GM23248 (cell line): Measurements from ENCODE around the gene CELSR1. TPM values are rescaled to one million over a fixed set of nuclear protein-coding genes. Genes with fewer than 3 reads are reported as not detected.

Experiments used
- DNase-seq: peaks from one replicate; pipeline ENCODE4 v3.0.0-alpha.2; 2015
- H2AFZ ChIP-seq: fragments of 200-600 bp; sonication (generic); 2 replicates; pipeline ENCODE4 v1.6.1; 2016; ENCODE audit warnings: antibody characterized with exemption
- H3F3A ChIP-seq: fragments of 200-600 bp; sonication (generic); 2 replicates; pipeline ENCODE4 v1.6.1; 2016; ENCODE audit warnings: mild to moderate bottlenecking, antibody characterized with exemption, mixed run types; ENCODE audit not compliant: insufficient read depth
- H3K27ac ChIP-seq: fragments of 200-600 bp; sonication (generic); 2 replicates; pipeline ENCODE4 v1.5.1; 2016; ENCODE audit warnings: mild to moderate bottlenecking
- H3K27me3 ChIP-seq: fragments of 200-600 bp; sonication (generic); replicated peaks from 2 replicates; pipeline ENCODE4 v1.6.1; 2016; ENCODE audit warnings: mild to moderate bottlenecking; ENCODE audit not compliant: insufficient read depth
- H3K36me3 ChIP-seq: fragments of 200-600 bp; sonication (generic); 2 replicates; pipeline ENCODE4 v1.6.1; 2016; ENCODE audit warnings: low read depth, mild to moderate bottlenecking
- H3K4me1 ChIP-seq: fragments of 200-600 bp; sonication (generic); 2 replicates; pipeline ENCODE4 v1.6.1; 2016; ENCODE audit warnings: mild to moderate bottlenecking; ENCODE audit not compliant: insufficient read depth
- H3K4me2 ChIP-seq: fragments of 200-600 bp; sonication (generic); one replicate; pipeline ENCODE4 v1.6.1; 2016; ENCODE audit warnings: mild to moderate bottlenecking; ENCODE audit not compliant: unreplicated experiment
- H3K4me3 ChIP-seq: fragments of 200-600 bp; sonication (generic); 2 replicates; pipeline ENCODE4 v1.5.1; 2016; ENCODE audit warnings: mild to moderate bottlenecking
- H3K79me2 ChIP-seq: fragments of 200-600 bp; sonication (generic); 2 replicates; pipeline ENCODE4 v1.6.1; 2016; ENCODE audit warnings: mild to moderate bottlenecking; ENCODE audit not compliant: insufficient read depth
- H3K9ac ChIP-seq: fragments of 200-600 bp; sonication (generic); 2 replicates; pipeline ENCODE4 v1.6.1; 2016; ENCODE audit warnings: mild to moderate bottlenecking
- H3K9me2 ChIP-seq: fragments of 200-600 bp; sonication (generic); 2 replicates; pipeline ENCODE4 v1.6.1; 2016; ENCODE audit warnings: mixed run types, mild to moderate bottlenecking, moderate library complexity; ENCODE audit not compliant: insufficient read depth
- H3K9me3 ChIP-seq: fragments of 200-600 bp; sonication (generic); one replicate; pipeline ENCODE4 v1.6.1; 2017; ENCODE audit warnings: low read depth
- H4K20me1 ChIP-seq: fragments of 200-600 bp; sonication (generic); 2 replicates; pipeline ENCODE4 v1.6.0; 2016; ENCODE audit not compliant: insufficient read depth
- EZH2 ChIP-seq: fragments of 200-600 bp; sonication (generic); IDR thresholded peaks from 2 replicates; pipeline ENCODE4 v1.6.1; 2018; ENCODE audit warnings: antibody characterized with exemption, mild to moderate bottlenecking; ENCODE audit not compliant: insufficient read depth, poor library complexity, severe bottlenecking
- EZH2phosphoT487 ChIP-seq: fragments of 200-600 bp; sonication (generic); IDR thresholded peaks from 2 replicates; pipeline ENCODE4 v1.6.1; 2018; ENCODE audit warnings: antibody characterized with exemption, moderate library complexity, mild to moderate bottlenecking, low read depth; ENCODE audit not compliant: insufficient read depth
- WGBS, 2 experiments: methylation state at CpG; one replicate each; pipeline ENCODE4 v1.1.6; 2015 to 2017; ENCODE audit warnings: low lambda C conversion rate in 2 of 2, low coverage in 1 of 2; ENCODE audit errors: missing lambda C conversion rate in 2 of 2; 5-methylcytosine and 5-hydroxymethylcytosine counted together
- in situ Hi-C: fragments of 300-500 bp; cut with MboI; formaldehyde crosslinking; loops from 2 replicates; pipeline ENCODE4 v1.15.0; 2020
- polyA plus RNA-seq: library from polyadenylated mRNA; unstranded; fragments of >200 nt; fragmentation: Nextera tagmentation; extraction: Ambion mirVana; gene quantifications from 2 replicates; pipeline ENCODE4 v1.2.1, GENCODE V29; 2016
- total RNA-seq: library from RNA; depleted of rRNA; stranded (reverse); fragments of >200 nt; shearing (Covaris generic); gene quantifications from 2 replicates; pipeline ENCODE4 v1.2.3, GENCODE V29; 2014

CELSR1 gene
- total and polyA plus RNA-seq, 2 experiments from 2014 or later: 0.23 to 0.54 TPM

DNA sequence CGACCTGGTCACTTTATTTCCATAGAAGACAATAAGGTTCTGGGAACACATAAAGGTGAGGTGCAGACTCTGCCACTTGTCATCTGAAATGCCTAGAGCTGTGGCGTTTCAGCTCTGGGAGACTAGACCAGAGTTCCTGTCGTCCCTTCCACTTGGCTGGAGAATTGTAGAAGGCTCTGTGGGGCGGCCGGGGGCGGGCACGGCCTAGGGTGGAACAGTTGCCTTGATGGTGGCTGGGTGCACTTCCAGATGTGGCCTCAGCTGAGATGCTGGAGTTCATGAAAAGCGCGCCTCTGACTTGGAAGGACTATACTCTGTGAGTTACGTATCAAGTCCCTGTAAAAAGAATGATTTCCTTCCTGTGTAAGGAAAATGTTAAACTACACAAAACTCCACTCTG lies 185.1 kb downstream of the CELSR1 start:
- Histone ChIP-seq H3K9me3 (no peaks in the 10 kb centered on the region), H3K4me3 (no peak overlapping the region), H2AFZ (no peak overlapping the region), H3K79me2 (no peaks in the 10 kb centered on the region; the same call in 1 of the 2 replicates), H3K36me3 (peaks cover 10% of the 10 kb centered on the region; the same call in 1 of the 2 replicates), H3F3A (no peaks in the 10 kb centered on the region), H3K27ac (no peak overlapping the region), H3K27me3 (no peaks in the 10 kb centered on the region), H3K9ac (no peak overlapping the region), H3K9me2 (no peaks in the 10 kb centered on the region), H4K20me1 (no peaks in the 10 kb centered on the region), H3K4me2 (no peak overlapping the region), H3K4me1 (no peaks in the 10 kb centered on the region)
- TF ChIP-seq EZH2phosphoT487 (no peak), EZH2 (no peak)
- 94 to 96% methylated on average over 10 of the region's 10 CpGs for WGBS, 2 experiments
- DNase-seq: no peak
- in situ Hi-C loops: loop anchor here (10.0 kb wide), 1 partner anchor 193 kb away; no protein-coding TSS in a partner anchor

DNA sequence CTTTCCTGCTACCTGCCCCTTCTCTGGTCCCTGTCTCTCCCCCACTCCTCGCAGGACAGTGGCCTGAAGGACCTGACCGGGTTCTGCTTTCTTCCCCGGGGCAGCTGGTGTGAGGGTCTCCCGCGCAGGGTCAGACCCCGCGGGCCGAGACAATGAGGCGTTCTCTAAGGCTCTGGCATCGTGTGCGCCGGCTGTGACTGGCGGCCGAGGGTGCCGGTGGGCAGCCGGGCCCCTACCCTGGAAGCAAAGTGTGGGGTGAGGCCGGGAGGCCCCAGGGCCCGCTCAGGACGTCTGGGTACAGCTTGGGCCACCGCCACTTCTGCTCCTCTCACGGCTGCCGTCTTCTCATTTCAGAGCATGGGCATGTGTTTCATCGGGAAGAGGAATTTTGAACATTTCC lies 185.7 kb downstream of the CELSR1 start:
- H3K9me3 ChIP-seq: no peaks in the 10 kb centered on the region
- H2AFZ ChIP-seq: no peak overlapping the region
- WGBS, 2 experiments: 91 to 95% methylated on average over 23 of the region's 23 CpGs
- peaks cover 10% of the 10 kb centered on the region; the same call in 1 of the 2 replicates for H3K36me3 ChIP-seq
- in situ Hi-C loops: loop anchor here (10.0 kb wide), 1 partner anchor 193 kb away; no protein-coding TSS in a partner anchor
- no peak overlapping the region for H3K27ac ChIP-seq
- H4K20me1 ChIP-seq: no peaks in the 10 kb centered on the region
- H3K9me2 ChIP-seq: no peaks in the 10 kb centered on the region
- H3K79me2 ChIP-seq: no peaks in the 10 kb centered on the region; the same call in 1 of the 2 replicates
- H3K27me3 ChIP-seq: no peaks in the 10 kb centered on the region
- TF ChIP-seq EZH2phosphoT487 (no peak), EZH2 (no peak)
- H3K4me3 ChIP-seq: no peak overlapping the region
- H3F3A ChIP-seq: no peaks in the 10 kb centered on the region
- no peak overlapping the region for H3K4me2 ChIP-seq
- no peak overlapping the region for H3K9ac ChIP-seq
- no peak for DNase-seq
- H3K4me1 ChIP-seq: no peaks in the 10 kb centered on the region

GRCh38 chr22:46351131-46351735 lies 186.2 kb downstream of the CELSR1 start:
- no peaks in the 10 kb centered on the region for H3K4me1 ChIP-seq
- H3K27me3 ChIP-seq: no peaks in the 10 kb centered on the region
- H3K9ac ChIP-seq: no peak overlapping the region
- no peak for TF ChIP-seq EZH2
- no peak for TF ChIP-seq EZH2phosphoT487
- H2AFZ ChIP-seq: no peak overlapping the region
- 90% methylated on average over 27 to 28 of the region's 28 CpGs for WGBS, 2 experiments
- H3K9me3 ChIP-seq: no peaks in the 10 kb centered on the region
- no peaks in the 10 kb centered on the region; the same call in 1 of the 2 replicates for H3K79me2 ChIP-seq
- DNase-seq: no peak
- no peak overlapping the region for H3K4me2 ChIP-seq
- no peaks in the 10 kb centered on the region for H3K9me2 ChIP-seq
- H3F3A ChIP-seq: no peaks in the 10 kb centered on the region
- no peak overlapping the region for H3K27ac ChIP-seq
- H3K36me3 ChIP-seq: peaks cover 10% of the 10 kb centered on the region; the same call in 1 of the 2 replicates
- in situ Hi-C loops: loop anchor here (10.0 kb wide), 1 partner anchor 194 kb away; no protein-coding TSS in a partner anchor
- no peak overlapping the region for H3K4me3 ChIP-seq
- H4K20me1 ChIP-seq: no peaks in the 10 kb centered on the region

DNA sequence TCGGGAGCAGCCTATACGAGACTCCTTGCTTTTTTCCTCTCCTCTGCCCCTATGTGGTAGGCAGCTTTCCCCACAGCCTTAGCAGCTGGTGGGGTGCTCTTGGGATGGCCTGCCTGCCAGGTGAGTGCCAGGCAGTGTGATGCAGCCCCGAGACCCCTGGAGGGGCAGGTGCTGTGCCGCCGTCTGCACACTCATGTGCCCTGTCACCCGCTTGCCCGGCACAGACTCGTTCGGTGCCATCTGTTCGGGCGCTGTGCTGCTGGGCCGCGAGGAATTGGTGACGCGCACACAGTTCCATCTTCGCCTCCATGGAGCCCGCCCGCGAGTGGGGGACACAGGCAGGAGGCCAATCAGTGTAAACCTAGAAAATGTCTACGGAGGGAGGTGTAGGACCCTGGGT lies 186.8 kb downstream of the CELSR1 start:
- Histone ChIP-seq H3K4me3 (no peak overlapping the region), H3K9me2 (no peaks in the 10 kb centered on the region), H3F3A (no peaks in the 10 kb centered on the region), H2AFZ (no peak overlapping the region), H3K9ac (no peak overlapping the region), H3K9me3 (no peaks in the 10 kb centered on the region), H3K4me2 (no peak overlapping the region), H3K4me1 (no peaks in the 10 kb centered on the region), H3K27ac (no peak overlapping the region), H3K36me3 (peaks cover 13% of the 10 kb centered on the region; the same call in 1 of the 2 replicates), H4K20me1 (no peaks in the 10 kb centered on the region), H3K27me3 (no peaks in the 10 kb centered on the region), H3K79me2 (no peaks in the 10 kb centered on the region; the same call in 1 of the 2 replicates)
- WGBS, 2 experiments: 94% methylated on average over 20 of the region's 20 CpGs
- TF ChIP-seq EZH2phosphoT487 (no peak), EZH2 (no peak)
- in situ Hi-C loops: loop anchor here (10.0 kb wide), 1 partner anchor 194 kb away; no protein-coding TSS in a partner anchor
- DNase-seq: no peak
